HepG2 (cell line): ENCODE data around the gene SLC13A2.

ENCODE experiments used
- POLR2AphosphoS5 ChIP-seq: IDR thresholded peaks from 2 replicates; pipeline ENCODE4 v1.6.1; 2012; ENCODE audit warnings: low read depth, low read length
- ZFP37 ChIP-seq: sonication (generic); formaldehyde crosslinking; IDR thresholded peaks from 2 replicates; pipeline ENCODE4 v1.4.0; 2020; ENCODE audit warnings: missing genetic modification reagents, borderline replicate concordance

- TF ChIP-seq ZFP37 (CRISPR knock-in tag) (no peak), POLR2AphosphoS5 (no peak)
Measured at GRCh38 chr17:28484296-28484695, 10.9 kb downstream of the SLC13A2 start.
